ENCODE data around the gene FAAP100. TPM values are rescaled to one million over a fixed set of nuclear protein-coding genes. Genes with fewer than 3 reads are reported as not detected.

The FAAP100 gene
- total RNA-seq, 1 experiment from 2014 or later, result 54.7 TPM

DNA sequence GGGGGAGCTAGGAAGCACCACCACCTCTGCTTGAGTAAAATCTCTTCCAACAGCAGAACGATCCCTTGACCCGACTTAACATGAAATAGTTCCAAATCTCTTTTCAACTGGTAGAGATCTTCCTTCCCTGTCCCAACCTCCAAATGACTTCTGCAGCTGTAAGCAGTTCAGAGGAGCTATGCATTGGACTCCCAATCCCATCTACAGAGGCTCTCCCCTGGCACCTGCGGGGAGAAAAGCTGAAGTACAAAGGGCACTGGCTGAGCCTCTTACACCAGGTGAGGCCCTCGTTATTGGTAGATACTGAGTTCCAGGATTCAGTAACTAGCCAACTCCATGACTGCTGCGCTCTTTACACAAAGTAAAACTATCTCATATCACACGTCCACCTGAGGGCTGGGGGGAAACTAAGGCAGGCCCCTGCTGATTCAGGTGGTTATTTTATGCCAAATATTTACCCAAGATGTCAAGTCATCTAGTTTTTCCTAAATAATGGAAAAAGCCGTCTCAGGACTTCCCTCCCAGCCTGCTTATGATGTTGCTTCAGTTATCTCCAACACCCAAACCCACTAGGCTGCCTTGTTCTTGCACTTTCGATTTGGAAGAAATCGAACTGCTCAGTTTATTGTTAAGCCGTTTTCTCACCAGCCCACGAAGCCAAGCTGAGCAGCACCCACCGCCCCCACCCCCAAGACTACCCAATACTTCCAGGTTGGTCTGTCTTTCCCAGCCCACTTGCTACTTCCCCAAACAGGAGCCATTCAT lies 42.8 kb downstream of the FAAP100 start (continued):
- TF ChIP-seq USF1 (CRISPR knock-in tag; IDR thresholded peaks at IDR 0.05) (no peak), PRRX2 (CRISPR knock-in tag; IDR thresholded peaks at IDR 0.05) (peak; percentile 94)
- TF ChIP-seq, protein P1, sequence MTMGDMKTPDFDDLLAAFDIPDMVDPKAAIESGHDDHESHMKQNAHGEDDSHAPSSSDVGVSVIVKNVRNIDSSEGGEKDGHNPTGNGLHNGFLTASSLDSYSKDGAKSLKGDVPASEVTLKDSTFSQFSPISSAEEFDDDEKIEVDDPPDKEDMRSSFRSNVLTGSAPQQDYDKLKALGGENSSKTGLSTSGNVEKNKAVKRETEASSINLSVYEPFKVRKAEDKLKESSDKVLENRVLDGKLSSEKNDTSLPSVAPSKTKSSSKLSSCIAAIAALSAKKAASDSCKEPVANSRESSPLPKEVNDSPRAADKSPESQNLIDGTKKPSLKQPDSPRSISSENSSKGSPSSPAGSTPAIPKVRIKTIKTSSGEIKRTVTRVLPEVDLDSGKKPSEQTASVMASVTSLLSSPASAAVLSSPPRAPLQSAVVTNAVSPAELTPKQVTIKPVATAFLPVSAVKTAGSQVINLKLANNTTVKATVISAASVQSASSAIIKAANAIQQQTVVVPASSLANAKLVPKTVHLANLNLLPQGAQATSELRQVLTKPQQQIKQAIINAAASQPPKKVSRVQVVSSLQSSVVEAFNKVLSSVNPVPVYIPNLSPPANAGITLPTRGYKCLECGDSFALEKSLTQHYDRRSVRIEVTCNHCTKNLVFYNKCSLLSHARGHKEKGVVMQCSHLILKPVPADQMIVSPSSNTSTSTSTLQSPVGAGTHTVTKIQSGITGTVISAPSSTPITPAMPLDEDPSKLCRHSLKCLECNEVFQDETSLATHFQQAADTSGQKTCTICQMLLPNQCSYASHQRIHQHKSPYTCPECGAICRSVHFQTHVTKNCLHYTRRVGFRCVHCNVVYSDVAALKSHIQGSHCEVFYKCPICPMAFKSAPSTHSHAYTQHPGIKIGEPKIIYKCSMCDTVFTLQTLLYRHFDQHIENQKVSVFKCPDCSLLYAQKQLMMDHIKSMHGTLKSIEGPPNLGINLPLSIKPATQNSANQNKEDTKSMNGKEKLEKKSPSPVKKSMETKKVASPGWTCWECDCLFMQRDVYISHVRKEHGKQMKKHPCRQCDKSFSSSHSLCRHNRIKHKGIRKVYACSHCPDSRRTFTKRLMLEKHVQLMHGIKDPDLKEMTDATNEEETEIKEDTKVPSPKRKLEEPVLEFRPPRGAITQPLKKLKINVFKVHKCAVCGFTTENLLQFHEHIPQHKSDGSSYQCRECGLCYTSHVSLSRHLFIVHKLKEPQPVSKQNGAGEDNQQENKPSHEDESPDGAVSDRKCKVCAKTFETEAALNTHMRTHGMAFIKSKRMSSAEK (CRISPR knock-in tag; IDR thresholded peaks at IDR 0.05; ENCODE audit: borderline replicate concordance), result peak; percentile 81; the same call in 1 of the 2 replicates

DNA sequence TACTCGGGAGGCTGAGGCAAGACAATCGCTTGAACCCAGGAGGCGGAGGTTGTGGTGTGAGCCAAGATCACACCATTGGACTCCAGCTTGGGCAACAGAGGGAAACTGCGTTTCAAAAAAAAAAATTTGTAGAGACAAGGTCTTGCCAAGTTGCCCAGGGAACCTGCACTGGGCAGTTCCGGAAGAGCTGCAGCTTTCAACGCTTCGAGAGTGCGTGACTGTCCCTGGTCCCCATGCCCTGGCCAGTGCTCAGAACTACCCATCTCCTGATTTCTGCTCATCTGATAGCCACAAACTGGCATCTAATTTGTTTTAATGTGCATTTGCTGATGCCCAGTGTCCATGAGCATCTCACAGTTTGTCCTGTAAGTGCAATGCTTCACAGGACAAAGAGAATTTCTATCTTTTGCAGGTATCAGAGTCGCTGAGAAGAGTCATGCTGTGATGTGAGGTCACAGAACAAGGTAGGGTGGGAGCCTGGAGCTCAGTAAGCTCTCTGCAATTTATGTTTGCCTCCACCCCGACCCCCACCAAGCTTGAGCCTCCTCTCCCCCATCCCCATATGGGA lies 43.4 kb downstream of the FAAP100 start:
- POLR2A ChIA-PET, result interaction anchor here (0.7 to 3.4 kb wide), 7 partner anchors 9 to 170 kb away, joined by 3 to 38 read pairs (median 6); no protein-coding TSS in a partner anchor
- Mint-ChIP-seq H3K4me3 (peak overlapping the region; percentile 99), H3K36me3 (peaks cover 38% of the 10 kb centered on the region), H3K4me1 (peaks cover 28% of the 10 kb centered on the region), H3K27ac (peak overlapping the region; percentile 91), H3K9me3 (peaks cover 4% of the 10 kb centered on the region; the same call in 1 of the 2 replicates), H3K27me3 (ENCODE audit: low read depth) (peaks cover 14% of the 10 kb centered on the region)
- CTCF ChIA-PET, result interaction anchor here (0.6 to 4.1 kb wide), 11 partner anchors 9 to 1202 kb away, joined by 3 to 22 read pairs (median 5); no protein-coding TSS in a partner anchor
- DNase-seq (ENCODE audit: low spot score) (no peak), ATAC-seq (peak; percentile 10)
- TF ChIP-seq, protein P2, sequence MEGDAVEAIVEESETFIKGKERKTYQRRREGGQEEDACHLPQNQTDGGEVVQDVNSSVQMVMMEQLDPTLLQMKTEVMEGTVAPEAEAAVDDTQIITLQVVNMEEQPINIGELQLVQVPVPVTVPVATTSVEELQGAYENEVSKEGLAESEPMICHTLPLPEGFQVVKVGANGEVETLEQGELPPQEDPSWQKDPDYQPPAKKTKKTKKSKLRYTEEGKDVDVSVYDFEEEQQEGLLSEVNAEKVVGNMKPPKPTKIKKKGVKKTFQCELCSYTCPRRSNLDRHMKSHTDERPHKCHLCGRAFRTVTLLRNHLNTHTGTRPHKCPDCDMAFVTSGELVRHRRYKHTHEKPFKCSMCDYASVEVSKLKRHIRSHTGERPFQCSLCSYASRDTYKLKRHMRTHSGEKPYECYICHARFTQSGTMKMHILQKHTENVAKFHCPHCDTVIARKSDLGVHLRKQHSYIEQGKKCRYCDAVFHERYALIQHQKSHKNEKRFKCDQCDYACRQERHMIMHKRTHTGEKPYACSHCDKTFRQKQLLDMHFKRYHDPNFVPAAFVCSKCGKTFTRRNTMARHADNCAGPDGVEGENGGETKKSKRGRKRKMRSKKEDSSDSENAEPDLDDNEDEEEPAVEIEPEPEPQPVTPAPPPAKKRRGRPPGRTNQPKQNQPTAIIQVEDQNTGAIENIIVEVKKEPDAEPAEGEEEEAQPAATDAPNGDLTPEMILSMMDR (IDR thresholded peaks at IDR 0.05), result no peak
- TF ChIP-seq TEAD1 (CRISPR knock-in tag; IDR thresholded peaks at IDR 0.05) (no peak), ELF4 (CRISPR knock-in tag; IDR thresholded peaks at IDR 0.05; ENCODE audit: low read depth) (no peak), ZNF416 (CRISPR knock-in tag; IDR thresholded peaks at IDR 0.05) (peak; percentile 90), ZBTB21 (CRISPR knock-in tag; IDR thresholded peaks at IDR 0.05; ENCODE audit: borderline replicate concordance) (no peak), FOXP1 (CRISPR knock-in tag; IDR thresholded peaks at IDR 0.05; ENCODE audit: borderline replicate concordance) (no peak), ZNF396 (CRISPR knock-in tag; IDR thresholded peaks at IDR 0.05; ENCODE audit: borderline replicate concordance) (no peak), ZNF671 (CRISPR knock-in tag; IDR thresholded peaks at IDR 0.05) (peak; percentile 26; the same call in 1 of the 2 replicates), ETV6 (CRISPR knock-in tag; IDR thresholded peaks at IDR 0.05) (no peak), PRRX2 (CRISPR knock-in tag; IDR thresholded peaks at IDR 0.05) (peak; percentile 91), OVOL2 (CRISPR knock-in tag; IDR thresholded peaks at IDR 0.05; ENCODE audit: borderline replicate concordance) (no peak), NFATC4 (CRISPR knock-in tag; IDR thresholded peaks at IDR 0.05) (peak; percentile 85; the same call in 1 of the 2 replicates)
- TF ChIP-seq, protein P3, sequence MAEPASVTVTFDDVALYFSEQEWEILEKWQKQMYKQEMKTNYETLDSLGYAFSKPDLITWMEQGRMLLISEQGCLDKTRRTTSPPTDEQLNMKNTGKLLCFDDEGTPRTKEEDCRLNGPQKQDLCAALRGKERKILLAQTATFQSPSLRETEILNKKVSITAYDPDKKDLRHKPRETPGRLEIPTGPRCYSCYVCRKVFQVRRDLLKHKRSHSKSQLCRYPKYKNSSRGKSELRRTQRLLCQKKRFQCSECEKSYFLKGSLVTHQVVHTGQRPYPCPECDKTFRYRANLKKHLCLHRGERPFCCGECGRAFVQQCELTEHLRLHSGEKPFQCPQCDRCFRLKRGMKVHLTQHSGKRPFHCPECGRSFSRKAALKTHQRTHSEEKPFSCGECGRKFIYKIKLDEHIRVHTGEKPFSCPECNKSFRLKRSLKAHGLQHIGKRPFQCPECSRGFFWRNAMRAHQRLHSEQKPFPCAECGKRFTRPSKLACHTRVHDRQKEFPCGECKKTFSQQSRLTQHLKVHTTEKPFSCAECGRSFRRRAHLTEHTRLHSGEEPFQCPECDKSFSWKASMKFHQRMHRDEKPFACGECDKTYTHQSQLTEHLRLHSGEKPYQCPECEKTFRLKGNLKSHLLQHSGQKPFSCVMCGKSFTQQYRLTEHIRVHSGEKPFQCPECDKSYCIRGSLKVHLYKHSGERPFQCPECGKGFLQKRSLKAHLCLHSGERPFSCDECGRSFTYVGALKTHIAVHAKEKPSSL (CRISPR knock-in tag; conservative IDR thresholded peaks at IDR 0.05), result peak; percentile 79; the same call in 1 of the 2 replicates
- TF ChIP-seq, protein P4, sequence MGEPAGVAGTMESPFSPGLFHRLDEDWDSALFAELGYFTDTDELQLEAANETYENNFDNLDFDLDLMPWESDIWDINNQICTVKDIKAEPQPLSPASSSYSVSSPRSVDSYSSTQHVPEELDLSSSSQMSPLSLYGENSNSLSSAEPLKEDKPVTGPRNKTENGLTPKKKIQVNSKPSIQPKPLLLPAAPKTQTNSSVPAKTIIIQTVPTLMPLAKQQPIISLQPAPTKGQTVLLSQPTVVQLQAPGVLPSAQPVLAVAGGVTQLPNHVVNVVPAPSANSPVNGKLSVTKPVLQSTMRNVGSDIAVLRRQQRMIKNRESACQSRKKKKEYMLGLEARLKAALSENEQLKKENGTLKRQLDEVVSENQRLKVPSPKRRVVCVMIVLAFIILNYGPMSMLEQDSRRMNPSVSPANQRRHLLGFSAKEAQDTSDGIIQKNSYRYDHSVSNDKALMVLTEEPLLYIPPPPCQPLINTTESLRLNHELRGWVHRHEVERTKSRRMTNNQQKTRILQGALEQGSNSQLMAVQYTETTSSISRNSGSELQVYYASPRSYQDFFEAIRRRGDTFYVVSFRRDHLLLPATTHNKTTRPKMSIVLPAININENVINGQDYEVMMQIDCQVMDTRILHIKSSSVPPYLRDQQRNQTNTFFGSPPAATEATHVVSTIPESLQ (CRISPR knock-in tag; IDR thresholded peaks at IDR 0.05), result no peak
- TF ChIP-seq, protein P5, sequence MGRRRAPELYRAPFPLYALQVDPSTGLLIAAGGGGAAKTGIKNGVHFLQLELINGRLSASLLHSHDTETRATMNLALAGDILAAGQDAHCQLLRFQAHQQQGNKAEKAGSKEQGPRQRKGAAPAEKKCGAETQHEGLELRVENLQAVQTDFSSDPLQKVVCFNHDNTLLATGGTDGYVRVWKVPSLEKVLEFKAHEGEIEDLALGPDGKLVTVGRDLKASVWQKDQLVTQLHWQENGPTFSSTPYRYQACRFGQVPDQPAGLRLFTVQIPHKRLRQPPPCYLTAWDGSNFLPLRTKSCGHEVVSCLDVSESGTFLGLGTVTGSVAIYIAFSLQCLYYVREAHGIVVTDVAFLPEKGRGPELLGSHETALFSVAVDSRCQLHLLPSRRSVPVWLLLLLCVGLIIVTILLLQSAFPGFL (CRISPR knock-in tag; IDR thresholded peaks at IDR 0.05; ENCODE audit: borderline replicate concordance), result 0 out of 2 replicates have a peak, but pooled peaks have one; percentile 26
- TF ChIP-seq, protein P6, sequence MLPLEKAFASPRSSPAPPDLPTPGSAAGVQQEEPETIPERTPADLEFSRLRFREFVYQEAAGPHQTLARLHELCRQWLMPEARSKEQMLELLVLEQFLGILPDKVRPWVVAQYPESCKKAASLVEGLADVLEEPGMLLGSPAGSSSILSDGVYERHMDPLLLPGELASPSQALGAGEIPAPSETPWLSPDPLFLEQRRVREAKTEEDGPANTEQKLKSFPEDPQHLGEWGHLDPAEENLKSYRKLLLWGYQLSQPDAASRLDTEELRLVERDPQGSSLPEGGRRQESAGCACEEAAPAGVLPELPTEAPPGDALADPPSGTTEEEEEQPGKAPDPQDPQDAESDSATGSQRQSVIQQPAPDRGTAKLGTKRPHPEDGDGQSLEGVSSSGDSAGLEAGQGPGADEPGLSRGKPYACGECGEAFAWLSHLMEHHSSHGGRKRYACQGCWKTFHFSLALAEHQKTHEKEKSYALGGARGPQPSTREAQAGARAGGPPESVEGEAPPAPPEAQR (CRISPR knock-in tag; IDR thresholded peaks at IDR 0.05), result no peak
- TF ChIP-seq, protein P7, sequence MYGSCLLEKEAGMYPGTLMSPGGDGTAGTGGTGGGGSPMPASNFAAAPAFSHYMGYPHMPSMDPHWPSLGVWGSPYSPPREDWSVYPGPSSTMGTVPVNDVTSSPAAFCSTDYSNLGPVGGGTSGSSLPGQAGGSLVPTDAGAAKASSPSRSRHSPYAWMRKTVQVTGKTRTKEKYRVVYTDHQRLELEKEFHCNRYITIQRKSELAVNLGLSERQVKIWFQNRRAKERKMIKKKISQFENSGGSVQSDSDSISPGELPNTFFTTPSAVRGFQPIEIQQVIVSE (CRISPR knock-in tag; IDR thresholded peaks at IDR 0.05; ENCODE audit: borderline replicate concordance), result no peak
